ENCODE results near the gene EVA1A. TPM values are rescaled to one million over a fixed set of nuclear protein-coding genes. Genes with fewer than 3 reads are reported as not detected.
A peak's percentile ranks its signal among the peaks of the same experiment; 100 is the strongest.

Gene EVA1A, protein sequence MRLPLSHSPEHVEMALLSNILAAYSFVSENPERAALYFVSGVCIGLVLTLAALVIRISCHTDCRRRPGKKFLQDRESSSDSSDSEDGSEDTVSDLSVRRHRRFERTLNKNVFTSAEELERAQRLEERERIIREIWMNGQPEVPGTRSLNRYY
- 114 and 140 TPM in 2 replicates for total RNA-seq

DNA sequence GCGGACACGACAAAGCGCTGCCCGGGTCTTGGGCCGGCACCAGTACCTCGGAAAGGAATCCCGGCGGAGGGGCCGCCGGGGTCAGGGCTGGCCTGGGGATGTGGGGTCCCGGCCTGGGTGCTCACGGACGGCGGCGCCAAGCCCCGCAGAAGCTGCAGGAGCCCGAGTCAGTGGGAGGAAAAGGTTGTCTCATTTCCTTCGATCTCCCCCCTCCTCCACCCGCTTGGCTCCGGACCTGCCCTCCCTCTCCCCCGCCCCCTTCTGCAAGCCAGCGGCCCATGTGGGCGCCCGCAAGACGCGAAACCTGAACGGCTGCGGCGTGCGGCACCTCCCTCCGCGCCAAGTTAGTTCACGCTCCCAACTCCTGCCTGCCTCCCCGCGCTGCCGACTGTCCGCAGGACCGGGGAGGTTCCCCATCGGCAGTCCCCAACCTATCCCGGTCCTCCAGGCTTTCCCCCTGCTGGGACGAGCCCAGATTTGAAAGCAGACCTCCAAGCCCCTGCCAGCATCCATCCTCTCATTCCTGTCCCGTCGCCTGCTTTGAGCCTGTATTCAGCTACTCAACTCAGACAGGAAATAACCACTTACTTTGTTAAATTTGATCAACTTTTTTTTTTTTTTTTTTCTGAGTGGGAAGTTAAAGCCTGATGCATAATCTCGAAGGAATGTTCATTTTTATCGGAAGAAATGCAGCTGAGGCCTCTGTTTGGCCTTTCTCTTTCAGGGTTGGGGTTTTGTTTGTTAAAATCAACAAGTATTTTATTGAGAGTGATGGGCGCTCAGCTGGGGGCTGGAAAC lies at the start of gene EVA1A:
Gene EVA1A, minus strand, starts transcription at position 172 of the 798 bp plus-strand sequence. CDS start 42,799 bp downstream, outside the sequence.
- no peak for DNase-seq (ENCODE audit: extremely low read depth, low read depth, low spot score)

DNA sequence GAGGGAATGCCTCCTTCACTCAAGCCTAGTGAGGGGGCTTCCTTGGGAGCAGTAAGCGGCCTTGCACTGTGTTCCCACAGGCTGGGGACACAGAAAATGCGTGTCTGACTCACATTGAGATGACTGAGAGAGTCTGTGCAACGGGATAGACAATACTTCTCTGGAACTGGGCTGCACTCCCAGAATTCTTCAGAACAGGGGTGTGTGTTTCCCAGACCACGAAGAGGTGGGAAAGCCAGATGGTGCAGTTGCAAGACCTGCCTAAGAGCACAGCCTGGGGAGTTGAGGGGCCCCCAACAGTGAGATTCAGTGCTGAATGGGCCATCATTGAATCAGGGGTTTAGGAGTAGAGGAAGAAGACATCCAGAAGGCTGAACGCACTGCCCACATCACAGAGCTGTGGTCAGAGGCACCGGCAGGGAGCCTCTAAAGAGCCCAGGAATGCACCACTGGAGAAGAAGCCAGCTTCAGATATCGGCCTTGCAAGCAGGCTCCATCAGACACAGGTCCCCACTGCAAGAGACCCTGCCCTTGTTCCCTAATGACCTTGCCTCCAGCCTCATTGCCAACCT lies 49.3 kb upstream of the EVA1A start:
- no peak for DNase-seq (ENCODE audit: extremely low read depth, low read depth, low spot score)

DNA sequence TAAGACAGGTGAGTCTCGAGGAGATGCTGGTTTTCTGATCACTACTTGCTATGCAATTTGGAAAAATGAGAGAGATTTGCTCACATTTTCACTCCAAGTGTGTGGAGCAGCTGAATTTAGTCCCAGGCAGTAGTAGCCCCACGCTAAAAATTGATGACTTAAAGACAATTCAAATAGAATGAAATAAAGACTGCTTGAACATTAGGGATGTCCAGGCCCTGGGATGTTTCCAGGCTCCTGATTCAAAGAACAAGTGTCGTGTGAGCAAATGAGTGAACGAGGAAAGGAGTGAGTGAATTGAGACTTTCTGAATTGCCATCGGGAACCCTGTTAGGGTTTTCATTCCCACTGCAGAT lies 48.6 kb upstream of the EVA1A start:
- no peak for DNase-seq (ENCODE audit: extremely low read depth, low read depth, low spot score)

DNA sequence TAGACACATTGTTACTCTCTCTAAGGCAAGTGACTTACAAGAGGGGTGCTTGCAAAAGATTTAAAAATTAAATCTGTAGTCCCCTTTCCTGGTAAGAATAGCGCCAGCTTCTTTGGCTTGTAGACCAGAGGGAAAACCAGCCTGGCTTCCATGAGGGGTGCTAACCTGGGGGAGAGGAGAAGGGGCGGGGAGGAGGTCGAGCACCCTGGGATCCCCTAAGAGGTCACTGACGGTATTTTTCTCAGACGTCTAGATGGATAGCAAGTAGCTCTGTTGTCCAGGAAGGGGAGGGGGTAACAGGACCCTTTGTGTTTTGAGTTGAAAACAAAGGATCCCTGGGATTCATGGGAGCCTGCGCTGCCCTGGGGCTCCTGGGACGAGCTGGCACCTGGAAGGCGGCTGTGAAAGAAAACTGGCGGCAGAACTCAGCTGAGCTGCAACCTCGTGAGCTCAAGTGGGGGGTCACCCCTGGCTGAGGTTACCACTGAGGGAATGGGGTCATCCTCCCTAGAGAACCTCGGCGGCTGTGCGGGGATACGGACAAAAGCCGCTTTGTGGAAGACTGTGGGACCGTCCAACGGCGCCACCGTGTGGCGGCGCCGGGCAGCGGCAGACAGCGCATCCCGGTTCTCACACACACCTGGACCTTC lies 48.1 kb upstream of the EVA1A start:
- DNase-seq (ENCODE audit: extremely low read depth, low read depth, low spot score) = no peak

DNA sequence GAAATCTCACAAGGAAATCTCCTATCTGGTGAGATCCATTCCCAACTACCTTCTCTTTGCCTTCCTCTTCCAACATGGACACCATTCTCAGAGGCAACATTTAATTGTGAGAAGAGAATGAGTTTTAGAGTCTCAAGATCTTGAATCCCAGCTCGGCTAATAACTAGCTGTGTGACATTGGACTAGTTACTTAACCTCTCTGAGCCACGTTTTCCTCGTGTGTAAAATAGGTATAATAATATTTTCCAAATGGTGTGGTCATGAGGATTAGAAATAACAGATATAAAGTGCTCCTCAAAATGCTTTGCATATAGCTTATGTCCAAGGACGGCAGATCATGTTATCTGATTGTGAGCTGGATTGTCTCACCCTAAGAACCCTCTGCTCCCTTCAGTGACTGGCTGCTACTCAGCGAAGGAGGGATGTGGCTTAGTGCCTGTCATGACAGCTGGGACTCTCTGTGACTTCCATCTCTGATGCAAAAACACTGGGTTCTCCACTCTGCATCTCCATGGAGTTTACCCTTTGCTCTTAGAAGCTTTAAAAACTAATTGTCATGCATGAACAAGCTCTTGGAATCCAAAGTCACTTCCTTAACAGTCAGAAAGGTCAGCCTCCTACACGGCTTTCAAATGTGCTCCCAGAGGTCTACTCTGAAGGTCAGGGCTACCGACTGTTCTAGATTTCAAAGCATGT lies 47.4 kb upstream of the EVA1A start:
- DNase-seq (ENCODE audit: extremely low read depth, low read depth, low spot score) = no peak

DNA sequence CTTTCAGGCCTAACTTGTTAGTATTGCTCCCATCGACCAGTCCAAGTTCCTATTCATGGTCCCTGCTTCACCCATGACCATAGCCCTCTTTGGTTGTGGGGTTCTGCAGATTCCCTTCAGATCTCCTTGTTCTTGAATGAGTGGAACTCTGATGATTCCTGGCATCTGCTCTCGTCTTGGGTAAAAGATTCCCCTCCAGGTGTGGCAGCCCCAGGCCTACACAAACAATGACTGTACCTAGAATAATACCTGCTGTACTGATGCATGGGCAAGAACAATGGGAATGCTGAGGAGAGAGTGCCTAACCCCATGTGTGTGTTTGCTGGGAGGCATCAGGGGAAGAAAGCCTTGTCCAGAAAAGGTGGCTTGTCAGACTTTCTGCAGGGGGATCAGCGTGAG lies 46.7 kb upstream of the EVA1A start:
- DNase-seq (ENCODE audit: extremely low read depth, low read depth, low spot score) = no peak

DNA sequence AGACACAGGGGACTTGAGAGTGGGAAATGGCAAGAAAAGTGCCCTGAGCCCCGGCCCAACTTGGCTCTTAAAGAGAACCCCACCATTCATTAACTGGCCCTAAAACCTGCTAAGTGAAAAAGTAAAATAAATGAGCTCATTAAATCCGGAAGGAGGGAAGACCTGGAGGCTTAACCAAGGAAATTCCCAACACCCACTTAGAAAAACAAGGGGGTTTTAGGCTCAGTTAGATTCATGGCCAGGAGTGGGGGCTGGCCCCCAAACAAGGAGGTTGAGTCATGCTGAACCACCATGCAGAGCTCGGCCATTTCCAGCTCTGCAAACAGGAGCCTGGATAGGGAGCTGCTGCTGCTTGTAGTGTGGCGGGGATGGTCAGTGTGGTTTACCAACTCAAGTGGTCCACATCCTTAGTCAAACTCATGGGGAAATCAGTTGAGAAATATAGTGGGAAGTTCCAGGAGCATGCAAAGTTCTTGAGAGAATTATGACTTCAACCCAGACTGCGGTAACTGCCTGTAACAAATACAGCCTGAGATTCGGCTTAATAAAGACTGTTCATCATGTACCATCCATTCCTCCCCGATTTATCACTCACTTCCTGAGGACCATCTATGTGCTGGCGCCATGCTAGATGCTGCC lies 46.1 kb upstream of the EVA1A start:
- no peak for DNase-seq (ENCODE audit: extremely low read depth, low read depth, low spot score)

DNA sequence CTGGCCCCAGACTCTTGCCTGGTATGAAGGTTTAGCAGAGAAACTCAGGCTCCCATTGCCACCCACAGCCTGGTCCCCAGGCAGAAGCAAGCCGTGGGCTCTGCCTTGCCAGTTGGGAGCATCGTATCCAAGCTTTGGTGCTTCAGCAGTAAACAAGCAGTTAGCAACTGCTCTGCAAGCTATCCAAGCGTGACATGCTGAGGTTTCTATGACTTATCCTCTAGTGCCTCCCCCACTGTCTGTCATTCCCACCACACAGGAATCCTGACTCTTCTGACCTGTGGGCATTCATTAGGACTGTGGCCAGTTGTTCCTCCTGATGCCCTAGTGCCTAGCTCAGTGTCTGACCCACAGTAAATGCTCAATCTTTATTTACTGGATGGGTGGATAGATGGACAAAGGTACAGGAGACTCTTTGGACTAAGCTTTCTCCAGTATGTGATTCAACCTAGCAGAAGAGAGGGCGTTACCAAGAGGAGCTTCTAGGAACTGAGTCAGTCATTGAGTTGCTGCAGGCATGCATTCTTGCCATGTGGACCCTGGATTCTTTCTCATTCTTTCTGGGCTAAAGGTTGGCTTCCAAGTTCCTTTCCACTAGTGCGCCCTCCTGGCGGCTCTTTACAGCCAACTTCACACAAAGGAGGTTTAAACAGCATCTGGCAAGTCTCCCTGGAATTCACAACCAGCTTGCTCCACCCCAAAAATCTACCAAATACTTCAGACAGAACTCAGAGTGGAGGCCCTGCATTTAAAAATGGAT lies 45.2 kb upstream of the EVA1A start:
- peak; percentile 72 for DNase-seq (ENCODE audit: extremely low read depth, low read depth, low spot score)

DNA sequence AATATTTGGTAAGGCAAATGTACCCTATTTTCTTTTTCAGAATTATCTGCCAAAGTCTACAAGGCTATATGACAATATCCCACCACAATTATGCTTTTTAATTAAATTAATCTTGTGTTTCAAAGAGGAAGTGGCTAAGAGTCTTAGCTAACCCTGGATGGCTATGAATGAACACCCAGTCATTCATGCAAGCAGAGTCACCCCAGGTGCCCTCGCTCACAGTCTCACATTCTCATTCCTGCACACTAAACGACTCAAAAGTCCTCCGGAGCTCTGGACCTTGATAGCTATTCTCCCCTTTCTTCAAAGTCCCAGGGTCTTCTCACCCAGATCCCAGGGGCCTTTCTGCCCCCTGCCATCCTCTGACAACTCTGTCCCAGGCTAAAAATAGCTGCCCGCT lies 43.7 kb upstream of the EVA1A start:
- no peak for DNase-seq (ENCODE audit: extremely low read depth, low read depth, low spot score)

DNA sequence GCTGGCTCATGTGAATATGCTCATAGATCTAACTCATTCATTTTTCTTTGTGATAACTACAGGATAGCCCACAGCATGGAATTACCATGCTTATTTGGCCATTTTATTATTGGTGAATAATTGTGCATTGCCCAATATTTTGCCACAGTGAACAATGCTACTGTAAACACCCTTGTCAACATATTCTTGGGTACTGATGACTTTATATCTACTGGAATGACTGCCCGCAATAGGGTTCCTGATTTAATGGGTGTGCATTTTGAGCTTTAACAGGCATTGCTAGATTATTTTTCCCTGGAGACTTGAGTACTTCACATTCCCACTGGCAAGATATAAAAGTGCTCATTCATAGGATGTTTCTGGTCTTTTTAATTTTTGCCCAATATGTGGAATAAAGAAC lies 42.7 kb upstream of the EVA1A start:
- DNase-seq (ENCODE audit: extremely low read depth, low read depth, low spot score) = no peak

DNA sequence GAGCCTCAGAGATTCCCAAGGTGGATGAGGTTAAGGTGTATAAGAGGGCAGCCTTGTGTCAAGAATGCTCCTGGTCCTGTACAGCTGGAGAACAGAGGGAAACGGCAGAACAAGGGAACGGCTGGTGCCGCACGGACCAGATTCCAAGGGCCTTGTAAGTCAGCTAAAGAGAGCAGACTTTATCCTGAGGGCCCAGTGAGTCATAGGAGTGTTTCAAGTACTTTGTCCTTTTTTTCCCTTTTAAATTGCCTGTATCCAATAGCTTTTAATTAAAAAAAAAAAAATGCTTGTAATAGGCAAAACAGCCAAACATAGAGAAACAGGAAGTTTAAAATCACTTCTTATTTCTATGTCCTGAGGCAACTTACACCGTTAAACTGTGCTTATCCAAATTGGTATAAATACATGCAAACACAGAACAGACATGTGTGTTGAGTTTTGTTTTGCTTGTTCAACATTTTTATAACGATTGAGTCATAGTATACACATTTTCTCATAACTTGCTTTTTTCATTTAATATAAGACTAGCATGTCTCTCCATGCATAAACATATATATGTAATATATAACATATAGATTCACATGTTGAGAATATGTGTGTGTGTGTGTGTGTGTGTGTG lies 42.1 kb upstream of the EVA1A start:
- no peak for DNase-seq (ENCODE audit: extremely low read depth, low read depth, low spot score)

DNA sequence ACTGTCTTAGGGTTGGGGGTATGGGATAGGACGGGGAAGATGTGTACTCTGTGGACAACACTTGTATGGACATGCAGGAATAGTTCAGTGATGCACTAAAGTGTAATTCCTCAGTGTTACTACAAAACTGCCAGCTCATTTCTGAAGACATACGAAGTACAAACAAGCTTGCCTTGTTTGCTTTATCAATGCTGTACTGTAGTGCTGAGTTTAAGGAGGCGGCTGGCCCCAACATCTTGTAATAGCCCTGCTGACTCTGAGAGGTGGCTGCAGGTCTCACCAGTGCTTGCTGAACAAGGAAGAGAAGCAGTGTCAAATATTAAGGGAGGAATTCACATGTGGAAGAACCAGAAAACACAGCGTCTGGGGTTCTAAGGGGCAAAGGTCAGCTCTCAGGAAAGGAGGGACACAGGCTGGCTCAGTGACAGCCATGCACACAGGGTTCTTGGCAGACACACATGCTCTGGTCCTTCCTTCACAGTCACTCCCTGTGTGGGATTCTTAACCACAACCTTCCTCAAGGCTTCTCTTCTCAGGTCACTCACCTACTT lies 39.8 kb upstream of the EVA1A start:
- DNase-seq (ENCODE audit: extremely low read depth, low read depth, low spot score) = no peak

DNA sequence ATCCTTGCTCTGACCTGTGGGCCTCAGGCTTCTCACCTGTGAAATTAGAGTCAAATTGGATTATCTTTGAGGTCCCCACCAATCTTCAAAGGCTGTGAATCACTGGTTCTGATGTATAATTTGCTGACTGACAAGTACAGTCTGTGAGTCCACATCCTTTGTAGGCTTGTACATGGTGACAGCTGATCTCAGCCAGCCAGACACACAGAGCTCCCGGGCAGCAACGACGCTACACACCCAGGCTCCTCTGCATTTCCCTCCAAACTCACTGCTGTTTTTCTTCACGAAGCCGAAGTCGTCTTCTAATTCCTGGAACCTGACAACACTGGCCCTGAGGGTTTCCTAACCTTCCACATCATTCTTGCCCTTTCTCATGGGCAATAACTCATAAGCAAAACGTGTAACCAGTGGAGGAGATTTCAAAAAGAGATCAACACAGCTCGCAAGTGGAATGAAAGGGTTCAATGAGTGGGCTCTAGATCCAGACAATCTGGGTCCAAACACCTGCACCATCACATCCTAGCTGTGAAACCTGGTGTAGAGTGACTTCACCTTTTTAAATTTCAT lies 37.9 kb upstream of the EVA1A start:
- DNase-seq (ENCODE audit: extremely low read depth, low read depth, low spot score) = no peak

DNA sequence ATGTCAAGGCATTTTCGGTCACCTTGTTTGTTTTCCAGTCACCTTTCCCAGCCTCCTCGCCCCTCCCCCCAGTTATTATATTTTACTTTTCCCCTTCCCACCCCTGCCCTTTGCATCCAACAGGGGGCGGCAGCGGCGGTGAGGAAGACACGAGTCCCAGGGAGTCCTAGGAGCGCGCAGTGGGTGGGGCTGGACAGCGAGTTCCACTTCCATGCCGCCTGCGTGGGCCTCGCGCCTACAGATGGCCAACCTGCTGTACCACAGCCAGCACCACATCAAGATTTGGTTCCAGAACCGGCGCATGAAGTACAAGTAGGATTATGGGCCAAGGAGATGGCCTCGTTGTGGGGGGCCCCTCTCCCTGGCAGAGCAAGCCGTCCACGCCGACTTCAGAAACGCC lies 37.2 kb upstream of the EVA1A start:
- DNase-seq (ENCODE audit: extremely low read depth, low read depth, low spot score) = no peak

DNA sequence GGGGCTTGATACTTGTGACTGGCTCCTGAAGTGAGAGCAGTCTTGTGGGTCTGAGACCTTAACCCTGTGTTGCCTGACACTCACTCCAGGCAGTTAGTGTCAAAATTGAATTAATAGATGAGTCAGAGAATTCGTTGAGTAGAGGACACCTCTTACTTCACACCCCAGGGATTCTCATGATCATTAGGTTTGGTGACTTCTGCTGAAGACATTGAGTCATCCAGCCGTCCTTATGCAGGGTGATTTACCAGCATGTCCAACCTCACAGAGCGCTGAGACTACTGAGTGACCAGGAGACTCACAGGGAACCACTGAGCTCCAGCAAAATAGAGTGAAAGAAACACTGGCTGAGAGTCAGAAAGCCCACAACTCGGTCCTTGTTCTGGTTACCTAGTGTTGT lies 36.0 kb upstream of the EVA1A start:
- no peak for DNase-seq (ENCODE audit: extremely low read depth, low read depth, low spot score)

DNA sequence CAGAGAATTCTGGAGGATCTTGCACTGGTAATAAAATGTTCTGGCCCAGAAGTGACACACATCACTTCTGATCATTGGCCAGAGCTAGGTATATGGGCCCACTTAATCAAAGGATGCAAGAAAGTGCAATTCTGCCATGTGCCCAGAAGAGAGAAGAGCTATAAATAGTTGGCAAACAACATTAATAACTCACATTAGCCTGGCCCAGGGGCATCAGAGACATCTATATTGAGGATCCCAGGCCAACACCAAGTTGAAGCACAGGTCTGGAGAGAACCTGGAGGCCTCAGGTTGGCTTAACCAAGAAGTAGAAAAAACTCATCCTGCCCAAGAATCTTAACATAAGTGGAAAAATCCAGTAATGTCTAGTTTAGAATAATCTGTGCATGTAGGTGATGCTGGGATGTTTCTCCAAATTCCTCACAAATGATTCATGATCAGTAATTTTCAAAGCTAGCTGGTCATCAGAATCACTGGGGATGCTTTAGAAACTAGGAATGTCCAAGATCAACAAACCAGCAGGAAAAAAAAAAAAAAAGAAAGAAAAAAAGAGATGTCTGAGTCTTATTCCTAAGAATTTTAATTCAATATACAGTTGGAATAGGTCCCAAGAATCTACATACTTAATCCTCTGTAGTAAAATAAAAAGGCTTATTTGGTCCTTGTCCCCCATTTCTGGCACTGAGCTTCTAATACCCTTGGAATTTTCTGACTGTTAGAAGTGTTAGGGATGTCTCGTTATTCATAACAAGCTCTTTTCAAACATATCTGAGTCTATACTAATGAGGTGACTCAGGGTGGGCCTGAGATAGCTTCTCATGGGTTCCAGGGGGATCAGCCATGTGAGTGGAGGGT lies 35.0 kb upstream of the EVA1A start:
- peak; percentile 60 for DNase-seq (ENCODE audit: extremely low read depth, low read depth, low spot score)

DNA sequence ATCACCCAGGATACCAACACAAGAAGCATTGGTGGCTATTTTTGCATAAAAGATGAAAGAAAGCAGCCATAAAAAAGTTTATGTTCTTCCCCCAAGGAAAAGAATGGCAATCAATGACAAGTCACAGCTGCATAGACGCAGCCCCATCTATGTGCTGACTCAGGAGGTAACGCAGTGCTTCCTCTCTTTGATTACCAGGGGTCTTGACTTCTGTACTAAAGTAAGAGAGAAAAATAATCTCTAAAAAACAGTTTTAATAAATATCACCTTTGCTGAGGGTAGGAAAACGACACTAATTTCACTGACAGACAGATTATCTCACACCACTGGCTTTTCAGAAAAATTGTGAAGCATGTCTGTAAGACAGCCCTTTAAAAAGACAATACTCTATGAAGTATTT lies 33.9 kb upstream of the EVA1A start:
- no peak for DNase-seq (ENCODE audit: extremely low read depth, low read depth, low spot score)

DNA sequence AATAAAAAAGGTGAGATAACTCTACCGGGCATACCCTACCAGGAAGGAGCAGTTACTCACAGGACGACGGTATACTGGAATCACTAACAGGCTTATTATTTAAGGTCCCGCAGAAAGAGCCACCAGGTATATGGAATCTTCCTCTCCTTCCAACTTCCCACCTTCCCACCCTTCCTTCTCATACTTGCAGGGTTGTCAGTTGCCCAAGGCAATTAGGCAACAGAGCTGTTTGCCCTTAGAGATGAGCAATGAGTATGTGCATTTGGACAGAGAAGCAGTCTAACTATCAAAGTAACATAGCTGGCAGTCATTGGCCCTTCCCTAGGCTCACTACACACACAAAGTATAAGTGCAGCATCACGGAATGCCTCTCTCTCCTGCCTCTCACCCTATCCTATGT lies 32.1 kb upstream of the EVA1A start:
- DNase-seq (ENCODE audit: extremely low read depth, low read depth, low spot score) = no peak
